ENCODE measurements around the gene C9orf72. TPM values are rescaled to one million over a fixed set of nuclear protein-coding genes. Genes with fewer than 3 reads are reported as not detected.
A peak's percentile ranks its signal among the peaks of the same experiment; 100 is the strongest.

C9orf72 gene
- total and polyA plus RNA-seq, 2 of the 8 experiments (the other 6 are each of a cell fraction or from before 2014, with no cell fraction given), result 7.2 to 17.5 TPM

DNA sequence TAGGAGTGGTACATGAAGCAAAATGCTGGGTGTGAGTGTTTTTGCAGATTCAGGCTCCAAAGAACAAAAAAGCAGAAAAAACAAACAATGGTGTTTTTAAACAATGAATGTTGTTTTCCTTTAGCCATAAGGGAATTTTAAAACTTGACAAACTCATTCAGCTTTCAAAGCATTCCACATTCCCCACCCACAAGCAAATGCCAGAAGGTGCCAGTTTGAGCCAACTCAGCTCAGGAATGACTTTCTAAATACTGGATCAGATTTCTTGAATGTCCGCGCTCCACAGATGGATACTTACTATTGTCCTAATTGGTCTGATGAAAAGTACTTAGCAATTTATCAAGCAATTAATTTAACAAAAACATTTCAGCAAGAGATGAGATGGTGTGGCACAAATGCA, 30.8 kb downstream of the C9orf72 start:
- Histone ChIP-seq H2BK15ac (ENCODE audit: low read length) (no peak overlapping the region), H2BK5ac (ENCODE audit: low read depth, low read length) (no peak overlapping the region), H3K4me2 (ENCODE audit: insufficient read depth in 1 of 2, low read depth in 2 of 2, low read length in 2 of 2) (no peak overlapping the region), H3K14ac (ENCODE audit: insufficient read length) (no peak overlapping the region), H3K27me3 (replicated peaks in 1 of 4; ENCODE audit: control insufficient read depth in 3 of 4, extremely low read depth in 1 of 4, insufficient read depth in 3 of 4, low read length in 3 of 4) (no peaks in the 10 kb centered on the region), H2BK20ac (ENCODE audit: low read length) (no peak overlapping the region), H2AFZ (ENCODE audit: low read length) (no peak overlapping the region), H3K79me2 (ENCODE audit: control insufficient read depth in 1 of 2, insufficient read depth in 2 of 2, low read length in 2 of 2) (no peaks in the 10 kb centered on the region), H3K9me3 (ENCODE audit: insufficient read depth in 2 of 2, low read depth in 1 of 2, low read length in 1 of 2) (no peaks in the 10 kb centered on the region), H3K36me3 (ENCODE audit: control insufficient read depth in 2 of 4, insufficient read depth in 4 of 4, low read length in 3 of 4) (peaks cover 0 to 26% (median 5%) of the 10 kb centered on the region in 4 experiments; a peak in 5 of 8 replicates), H3K9ac (replicated peaks in 1 of 4; ENCODE audit: extremely low read depth in 1 of 4, low read depth in 3 of 4, low read length in 3 of 4) (no peak overlapping the region), H2BK120ac (replicated peaks; ENCODE audit: low read depth, low read length) (no peak overlapping the region), H3K4me1 (replicated peaks in 1 of 4; ENCODE audit: control insufficient read depth in 3 of 4, insufficient read depth in 4 of 4, low read length in 3 of 4) (peaks cover 0 to 4% (median 0%) of the 10 kb centered on the region in 4 experiments; a peak in 1 of 7 replicates), H3K23ac (ENCODE audit: insufficient read length) (no peak overlapping the region), H2AK5ac (ENCODE audit: low read depth, low read length) (no peak overlapping the region), H3K56ac (replicated peaks; ENCODE audit: insufficient read length, low read depth, low read length) (no peak overlapping the region), H3K23me2 (ENCODE audit: low read depth, low read length) (no peaks in the 10 kb centered on the region), H4K8ac (ENCODE audit: extremely low read depth, insufficient read depth, low read length) (no peak overlapping the region), H3K79me1 (ENCODE audit: low read depth, low read length) (no peaks in the 10 kb centered on the region), H4K91ac (replicated peaks; ENCODE audit: insufficient read length, low read length) (no peak overlapping the region), H3K4me3 (ENCODE audit: extremely low read depth in 1 of 4, insufficient read depth in 2 of 4, low read depth in 3 of 4, low read length in 4 of 4) (no peak overlapping the region), H3K27ac (ENCODE audit: low read depth, low read length) (no peak overlapping the region), H3K4ac (replicated peaks; ENCODE audit: insufficient read length, low read depth, low read length) (no peak overlapping the region), H4K5ac (ENCODE audit: insufficient read length, low read depth, low read length) (no peak overlapping the region), H4K20me1 (replicated peaks in 1 of 2; ENCODE audit: control insufficient read depth in 1 of 2, insufficient read depth in 2 of 2, low read length in 2 of 2) (no peaks in the 10 kb centered on the region), H3K18ac (ENCODE audit: extremely low read depth, low read length) (no peak overlapping the region), H2BK12ac (ENCODE audit: low read depth, low read length) (no peak overlapping the region)
- DNase-seq (ENCODE audit: low read depth in 1 of 2, low spot score in 2 of 2) (no peak), FAIRE-seq (peak; percentile 68)
- CTCF ChIA-PET (ENCODE audit: partially characterized antibody), result interaction anchor here (0.9 to 2.4 kb wide), 3 partner anchors 9 to 209 kb away, joined by 3 to 8 read pairs (median 4); partner anchors contain the start of gene MOB3B
- TF ChIP-seq BRCA1 (IDR thresholded peaks at IDR 0.05; ENCODE audit: low read depth, low read length) (no peak), SUZ12 (IDR thresholded peaks at IDR 0.05; ENCODE audit: low read length) (no peak), MAFK (IDR thresholded peaks at IDR 0.05; ENCODE audit: low read depth, low read length) (no peak), BACH1 (IDR thresholded peaks at IDR 0.05; ENCODE audit: low read length) (no peak), KDM4A (IDR thresholded peaks at IDR 0.05; ENCODE audit: low read depth, low read length, severe bottlenecking) (no peak), NANOG (IDR thresholded peaks at IDR 0.05; ENCODE audit: insufficient read depth, low read depth, low read length, poor library complexity, severe bottlenecking) (no peak)
- WGBS, 2 experiments (ENCODE audit: extremely low coverage in 1 of 2, insufficient coverage in 1 of 2, insufficient read length in 1 of 2, insufficient replicate concordance in 2 of 2, low coverage in 1 of 2, low lambda C conversion rate in 2 of 2, missing lambda C conversion rate in 1 of 2), result 97% methylated on average over 2 of the region's 2 CpGs; no CpG with 5 or more reads in 1 of the 2 experiments
- POLR2A ChIA-PET (ENCODE audit: partially characterized antibody), result no interaction called here
